Ovary (tissue), 3 donors: ENCODE measurements around the gene RAET1G.
"Not testable (repeated sequence)": the region's sequence is repeated elsewhere in the genome, so short reads cannot be mapped to it uniquely, and the experiment has no call there.

Experiments
- EP300 ChIP-seq: sonication (generic); formaldehyde crosslinking; IDR thresholded peaks from one replicate; pipeline ENCODE4 v1.6.1; 2017; ENCODE audit warnings: antibody characterized with exemption
- POLR2A ChIP-seq: fragments of 450-650 bp; IDR thresholded peaks from one replicate; pipeline ENCODE4 v1.6.1; 2017; ENCODE audit warnings: antibody characterized with exemption, mild to moderate bottlenecking, moderate library complexity
- TF ChIP-seq, protein P1 (sequence below), 3 donors: fragments of 450-650 bp in 2 of 3; fragments of 200-600 bp in 1 of 3; IDR thresholded peaks; one replicate each; pipeline versions ENCODE4 v1.5.1 to v1.8.0; 2016 to 2022; ENCODE audit warnings: antibody characterized with exemption in 3 of 3, mild to moderate bottlenecking in 1 of 3
- donor health status: DM: no; HTN: no; CAD: no.

DNA sequence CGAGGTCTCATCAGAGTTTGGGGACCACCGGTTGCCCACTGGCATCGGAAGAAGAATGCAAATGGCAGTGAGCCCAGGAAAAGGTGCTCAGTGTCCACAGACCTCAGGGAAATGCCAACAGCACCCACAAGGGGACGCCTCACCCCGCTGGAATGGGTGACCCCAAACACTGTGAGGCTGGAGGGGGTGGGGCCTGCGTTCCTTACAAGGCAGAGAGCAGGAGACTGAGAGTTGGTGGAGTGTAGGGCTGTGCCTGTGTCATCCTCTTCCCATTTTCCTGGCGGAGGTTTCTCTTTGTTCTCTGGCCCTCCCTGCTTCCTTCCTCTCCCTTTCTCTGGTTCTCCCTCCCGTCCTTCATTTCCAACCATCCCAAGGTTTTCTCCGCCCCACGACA is 31.0 kb upstream of the RAET1G start:
- not testable (repeated sequence) for TF ChIP-seq POLR2A, EP300
- TF ChIP-seq, protein P1, sequence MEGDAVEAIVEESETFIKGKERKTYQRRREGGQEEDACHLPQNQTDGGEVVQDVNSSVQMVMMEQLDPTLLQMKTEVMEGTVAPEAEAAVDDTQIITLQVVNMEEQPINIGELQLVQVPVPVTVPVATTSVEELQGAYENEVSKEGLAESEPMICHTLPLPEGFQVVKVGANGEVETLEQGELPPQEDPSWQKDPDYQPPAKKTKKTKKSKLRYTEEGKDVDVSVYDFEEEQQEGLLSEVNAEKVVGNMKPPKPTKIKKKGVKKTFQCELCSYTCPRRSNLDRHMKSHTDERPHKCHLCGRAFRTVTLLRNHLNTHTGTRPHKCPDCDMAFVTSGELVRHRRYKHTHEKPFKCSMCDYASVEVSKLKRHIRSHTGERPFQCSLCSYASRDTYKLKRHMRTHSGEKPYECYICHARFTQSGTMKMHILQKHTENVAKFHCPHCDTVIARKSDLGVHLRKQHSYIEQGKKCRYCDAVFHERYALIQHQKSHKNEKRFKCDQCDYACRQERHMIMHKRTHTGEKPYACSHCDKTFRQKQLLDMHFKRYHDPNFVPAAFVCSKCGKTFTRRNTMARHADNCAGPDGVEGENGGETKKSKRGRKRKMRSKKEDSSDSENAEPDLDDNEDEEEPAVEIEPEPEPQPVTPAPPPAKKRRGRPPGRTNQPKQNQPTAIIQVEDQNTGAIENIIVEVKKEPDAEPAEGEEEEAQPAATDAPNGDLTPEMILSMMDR (IDR thresholded peaks at IDR 0.05), result not testable (repeated sequence)
